Hepatocyte (in vitro differentiated cells): Measurements from ENCODE around the gene ALG6.
"Not testable (repeated sequence)": the region's sequence is repeated elsewhere in the genome, so short reads cannot be mapped to it uniquely, and the experiment has no call there.

Experiments
- EZH2 ChIP-seq: fragments of 200-600 bp; sonication (generic); IDR thresholded peaks from 2 replicates; pipeline ENCODE4 v1.6.1; 2016; ENCODE audit warnings: antibody characterized with exemption, mild to moderate bottlenecking, borderline replicate concordance
- TF ChIP-seq, protein P1 (sequence below): fragments of 200-600 bp; sonication (generic); IDR thresholded peaks from 2 replicates; pipeline ENCODE4 v1.5.1; 2016; ENCODE audit warnings: antibody characterized with exemption, mild to moderate bottlenecking; ENCODE audit not compliant: poor library complexity

GRCh38 chr1:63468683-63469082 is 101.3 kb downstream of the ALG6 start:
- TF ChIP-seq, protein P1, sequence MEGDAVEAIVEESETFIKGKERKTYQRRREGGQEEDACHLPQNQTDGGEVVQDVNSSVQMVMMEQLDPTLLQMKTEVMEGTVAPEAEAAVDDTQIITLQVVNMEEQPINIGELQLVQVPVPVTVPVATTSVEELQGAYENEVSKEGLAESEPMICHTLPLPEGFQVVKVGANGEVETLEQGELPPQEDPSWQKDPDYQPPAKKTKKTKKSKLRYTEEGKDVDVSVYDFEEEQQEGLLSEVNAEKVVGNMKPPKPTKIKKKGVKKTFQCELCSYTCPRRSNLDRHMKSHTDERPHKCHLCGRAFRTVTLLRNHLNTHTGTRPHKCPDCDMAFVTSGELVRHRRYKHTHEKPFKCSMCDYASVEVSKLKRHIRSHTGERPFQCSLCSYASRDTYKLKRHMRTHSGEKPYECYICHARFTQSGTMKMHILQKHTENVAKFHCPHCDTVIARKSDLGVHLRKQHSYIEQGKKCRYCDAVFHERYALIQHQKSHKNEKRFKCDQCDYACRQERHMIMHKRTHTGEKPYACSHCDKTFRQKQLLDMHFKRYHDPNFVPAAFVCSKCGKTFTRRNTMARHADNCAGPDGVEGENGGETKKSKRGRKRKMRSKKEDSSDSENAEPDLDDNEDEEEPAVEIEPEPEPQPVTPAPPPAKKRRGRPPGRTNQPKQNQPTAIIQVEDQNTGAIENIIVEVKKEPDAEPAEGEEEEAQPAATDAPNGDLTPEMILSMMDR, result not testable (repeated sequence)
- not testable (repeated sequence) for TF ChIP-seq EZH2
